NCI-H128 (cell line): ENCODE measurements around the gene ZC3H7A.
"Not testable (repeated sequence)": the region's sequence is repeated elsewhere in the genome, so short reads cannot be mapped to it uniquely, and the experiment has no call there.

Source experiments
- DNase-seq: peaks from one replicate; lab custom pipeline; 2025; ENCODE audit not compliant: unreplicated experiment; lab: John Stamatoyannopoulos, UW

Gene ZC3H7A

DNA sequence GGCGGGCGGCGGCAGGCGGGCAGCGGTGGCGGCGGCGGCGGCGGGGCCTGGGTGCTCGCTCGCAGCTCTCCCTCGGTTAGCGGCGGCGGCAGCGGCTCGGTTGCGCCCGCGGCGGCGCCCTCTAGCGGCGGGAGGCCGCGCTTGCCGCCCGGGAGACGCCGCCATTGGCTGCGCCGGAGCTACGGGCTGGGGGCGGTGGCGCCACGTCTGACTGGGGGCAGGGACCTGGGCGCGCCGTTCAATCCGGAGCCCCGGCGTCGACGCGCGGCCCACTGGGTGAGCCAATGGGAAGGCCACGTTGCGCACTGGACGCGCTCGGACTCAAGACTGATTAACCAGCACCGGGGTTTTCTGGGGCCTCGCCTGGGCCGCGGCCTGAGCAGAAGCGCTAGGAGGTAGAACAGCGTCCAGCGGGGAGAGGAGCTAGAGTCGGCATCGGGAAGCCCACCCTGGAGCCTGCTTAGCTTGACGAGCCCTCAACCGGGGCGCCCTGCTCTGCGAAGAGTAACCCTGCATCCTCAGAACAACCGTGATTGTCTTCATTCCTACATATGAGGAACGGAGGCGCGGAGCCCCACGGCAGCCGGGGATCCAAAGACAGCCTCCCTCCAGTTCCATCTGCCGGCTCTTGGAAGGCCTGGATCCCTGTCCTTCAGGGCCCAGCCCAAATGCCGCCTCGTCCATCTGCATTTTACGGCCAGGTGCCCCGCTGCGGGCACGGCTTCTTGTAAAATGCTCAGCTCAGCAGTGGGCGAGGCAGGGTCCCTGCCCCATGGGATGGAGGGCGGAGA lies at the start of gene ZC3H7A:
ZC3H7A (minus strand) TSS at position 93 of the 791 bp plus-strand sequence. CDS start 14,904 bp downstream, outside the sequence.
- DNase-seq = peak; percentile 87

DNA sequence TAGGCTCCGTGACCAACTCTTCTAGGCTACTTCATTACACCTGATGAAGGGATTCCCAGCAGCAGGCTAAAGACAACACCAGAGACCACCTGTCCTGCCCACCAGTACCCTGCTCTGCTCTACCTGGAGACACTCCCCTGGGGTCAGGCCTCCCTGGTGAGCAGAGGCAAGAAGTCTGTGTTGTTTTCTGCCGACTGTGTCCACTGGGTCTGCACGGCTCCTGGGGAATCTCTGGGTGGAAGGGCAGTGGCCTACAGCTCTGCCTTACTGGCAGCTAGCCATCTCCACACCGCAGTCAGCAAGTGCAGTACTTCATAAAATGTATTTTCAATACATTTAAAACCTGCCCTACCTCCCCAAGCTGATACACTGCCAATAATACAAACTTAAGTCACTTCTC lies 47.4 kb upstream of the ZC3H7A start:
- no peak for DNase-seq

GRCh38 chr16:11843861-11844260 lies 46.8 kb upstream of the ZC3H7A start:
- DNase-seq = no peak

DNA sequence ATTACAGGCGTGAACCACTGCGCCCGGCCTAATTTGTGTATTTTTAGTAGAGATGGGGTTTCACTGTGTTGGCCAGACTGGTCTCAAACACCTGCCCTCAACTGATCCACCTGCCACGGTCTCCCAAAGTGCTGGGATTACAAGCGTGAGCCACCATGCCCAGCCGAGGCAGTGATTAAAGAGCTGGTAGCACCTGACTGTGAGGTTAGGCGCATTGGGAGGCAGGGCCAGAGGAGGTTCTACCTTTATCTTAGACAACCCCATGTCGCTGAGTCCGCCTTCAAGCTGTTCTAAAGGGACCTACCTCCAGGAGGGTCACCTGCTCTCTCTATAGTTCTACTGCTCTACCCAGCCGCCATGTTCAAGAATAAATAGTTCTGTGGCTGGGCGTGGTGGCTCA lies 46.1 kb upstream of the ZC3H7A start:
- DNase-seq = no peak

GRCh38 chr16:11841026-11841425 lies 44.0 kb upstream of the ZC3H7A start:
- DNase-seq = no peak

DNA sequence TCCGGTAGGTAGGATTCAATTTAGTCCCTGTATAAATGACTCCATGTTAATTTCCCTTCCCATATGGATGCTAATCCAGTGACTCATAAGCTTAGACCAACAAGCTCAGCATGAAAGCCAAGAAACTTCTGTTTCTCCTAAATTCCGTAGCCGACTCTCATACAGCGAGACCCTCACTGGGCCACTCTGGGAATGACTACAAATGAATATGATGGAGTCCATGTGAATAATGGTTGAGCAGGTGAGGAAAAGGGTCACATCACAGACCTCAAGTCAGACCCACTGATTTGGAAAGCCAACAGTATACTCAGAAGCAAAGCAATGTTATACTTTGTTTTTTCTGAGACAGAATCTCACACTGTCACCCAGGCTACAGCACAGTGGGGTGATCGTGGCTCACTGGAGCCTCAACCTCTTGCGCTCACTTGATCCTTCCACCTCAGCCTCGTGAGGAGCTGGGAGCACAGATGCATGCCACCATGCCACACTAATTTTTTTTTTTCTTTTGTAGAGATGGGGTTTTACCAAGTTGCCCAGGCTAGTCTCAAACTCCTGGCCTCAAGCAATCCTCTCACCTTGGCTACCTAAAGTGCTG lies 39.7 kb upstream of the ZC3H7A start:
- no peak for DNase-seq

DNA sequence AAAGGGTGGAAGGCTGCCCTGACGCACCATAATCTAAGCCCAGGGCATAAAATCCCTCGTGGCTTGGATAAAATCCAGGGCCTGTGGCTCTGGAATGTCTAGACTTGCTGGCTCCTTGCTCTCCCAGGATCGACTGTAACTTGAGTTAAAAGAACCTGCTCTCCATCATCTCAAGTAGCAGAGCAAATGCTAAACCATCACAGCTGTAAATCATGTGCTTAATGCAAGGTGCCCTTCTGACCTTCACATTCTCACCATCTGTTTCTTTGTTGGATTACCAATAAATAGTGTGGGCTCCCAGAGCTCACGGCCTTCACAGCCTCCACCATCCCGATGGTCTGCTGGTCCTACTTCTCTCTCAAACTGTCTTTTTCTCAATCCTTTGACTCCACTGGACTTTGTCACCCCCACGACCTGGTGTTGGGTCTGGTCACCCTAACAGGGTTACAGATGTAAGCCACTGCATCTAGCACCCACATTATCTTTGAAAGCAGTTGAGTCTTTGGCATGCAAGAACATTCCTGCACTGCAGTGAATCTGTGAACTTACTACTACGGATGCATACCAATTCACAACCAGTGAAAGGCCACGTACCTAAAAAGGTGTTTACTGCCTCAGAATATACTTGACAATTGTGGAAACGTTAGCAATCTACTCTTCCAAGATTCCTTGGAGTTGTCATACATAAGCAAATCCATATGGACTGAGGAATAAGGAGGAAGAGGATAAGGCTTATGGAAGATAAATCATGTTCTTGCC lies 39.0 kb upstream of the ZC3H7A start:
- DNase-seq = no peak

- no peak for DNase-seq
Observed at GRCh38 chr16:11835309-11835708, 38.3 kb upstream of the ZC3H7A start.

GRCh38 chr16:11833951-11834695 lies 37.1 kb upstream of the ZC3H7A start:
- no peak for DNase-seq

DNA sequence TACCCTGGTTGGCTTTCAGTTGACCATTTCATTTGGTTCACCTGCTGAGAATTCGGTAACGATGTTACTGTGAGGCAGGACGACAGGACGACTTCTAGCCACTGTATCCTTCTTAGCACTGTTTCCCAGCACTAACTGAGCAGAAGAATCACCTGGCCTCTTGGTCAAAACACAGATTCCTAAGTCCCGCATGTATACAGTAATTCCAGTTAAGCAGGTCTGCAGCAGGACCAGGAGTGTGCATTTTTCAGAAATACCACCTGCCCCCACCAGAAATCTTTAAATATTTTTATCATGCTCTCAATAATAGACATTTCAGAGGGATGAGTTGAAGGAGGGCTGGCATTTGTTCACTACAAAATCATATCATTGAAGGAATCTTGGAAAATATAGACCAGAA lies 31.6 kb upstream of the ZC3H7A start:
- DNase-seq = no peak

DNA sequence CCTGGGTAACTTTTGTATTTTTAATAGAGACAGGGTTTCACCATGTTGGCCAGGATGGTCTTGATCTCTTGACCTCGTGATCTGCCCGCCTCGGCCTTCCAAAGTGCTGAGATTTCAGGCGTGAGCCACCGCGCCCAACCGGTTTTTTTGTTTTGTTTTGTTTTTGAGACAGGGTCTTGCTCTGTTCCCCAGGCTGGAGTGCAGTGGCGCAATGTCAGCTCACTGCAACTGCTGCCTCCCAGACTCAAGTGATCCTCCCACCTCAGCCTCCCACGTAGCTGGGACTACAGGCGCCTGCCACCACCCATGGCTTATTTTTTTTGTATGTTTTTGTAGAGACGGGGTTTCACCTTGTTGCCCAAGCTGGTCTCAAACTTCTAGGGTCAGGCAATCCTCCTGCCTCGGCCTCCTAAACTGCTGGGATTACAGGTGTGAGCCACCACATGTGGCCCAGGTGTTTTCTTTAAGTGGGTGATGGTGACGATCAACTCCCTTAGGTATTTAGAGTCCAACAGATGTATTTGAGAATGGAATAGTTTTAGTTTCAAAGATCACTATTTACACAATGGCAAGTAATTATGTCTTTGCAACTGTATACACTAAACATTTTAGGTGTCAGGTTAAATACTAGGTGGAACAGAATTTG lies 28.6 kb upstream of the ZC3H7A start:
- DNase-seq = not testable (repeated sequence)

DNA sequence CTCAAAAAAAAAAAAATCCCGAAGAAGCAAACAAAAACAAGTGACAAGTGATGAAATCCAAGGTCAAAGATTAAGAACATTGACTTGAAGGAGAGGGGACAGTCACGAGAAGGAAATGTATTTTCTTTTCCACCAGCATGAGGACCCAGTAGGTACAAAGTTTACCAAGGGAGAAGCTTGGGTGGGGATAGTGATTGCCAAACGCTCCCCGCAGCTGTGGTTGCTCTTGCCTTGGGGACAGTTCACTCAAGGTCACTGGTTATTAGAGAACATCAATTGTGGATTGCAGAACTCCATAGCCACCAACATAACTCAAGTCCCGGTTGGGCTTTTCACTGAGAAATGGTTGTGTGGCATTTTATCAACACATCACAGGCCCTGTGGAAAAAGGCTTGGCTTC lies 27.3 kb upstream of the ZC3H7A start:
- no peak for DNase-seq

- not testable (repeated sequence) for DNase-seq
Observed at GRCh38 chr16:11823645-11824044, 26.6 kb upstream of the ZC3H7A start.

DNA sequence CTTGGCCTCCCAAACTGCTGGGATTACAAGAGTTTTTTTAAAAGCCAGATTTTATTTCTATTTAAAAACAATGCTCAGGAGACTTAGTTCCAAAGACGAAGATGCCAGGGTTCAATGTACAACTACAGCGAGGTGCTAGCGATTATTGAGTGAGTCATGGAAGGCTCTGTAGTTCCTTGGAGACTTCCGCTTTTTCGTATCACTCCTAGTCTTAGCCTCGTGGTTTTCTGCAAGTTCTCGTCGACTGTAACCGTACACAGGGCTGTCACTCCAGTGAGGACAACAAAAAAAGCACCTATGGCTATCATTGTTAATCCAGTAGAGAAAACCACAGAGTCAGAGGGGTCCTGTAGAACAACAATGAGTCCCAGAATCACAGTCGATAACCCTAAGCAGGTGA lies 22.7 kb upstream of the ZC3H7A start:
- DNase-seq = no peak

DNA sequence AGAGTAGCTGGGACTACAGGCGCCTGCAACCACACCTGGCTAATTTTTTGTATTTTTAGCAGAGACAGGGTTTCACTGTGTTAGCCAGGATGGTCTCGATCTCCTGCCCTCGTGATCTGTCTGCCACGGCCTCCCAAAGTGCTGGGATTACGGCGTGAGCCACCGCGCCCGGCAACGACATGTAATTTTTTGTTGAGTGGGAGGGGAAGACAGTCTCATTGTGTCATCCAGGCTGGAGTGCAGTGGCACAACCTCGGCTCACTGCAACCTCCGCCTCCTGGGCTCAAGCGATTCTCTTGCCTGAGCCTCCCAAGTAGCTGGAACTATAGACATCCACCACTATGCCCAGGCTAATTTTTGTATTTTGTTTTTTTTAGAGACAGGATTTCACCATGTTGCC lies 21.9 kb upstream of the ZC3H7A start:
- not testable (repeated sequence) for DNase-seq

GRCh38 chr16:11816123-11816522 lies 19.1 kb upstream of the ZC3H7A start:
- DNase-seq = no peak

DNA sequence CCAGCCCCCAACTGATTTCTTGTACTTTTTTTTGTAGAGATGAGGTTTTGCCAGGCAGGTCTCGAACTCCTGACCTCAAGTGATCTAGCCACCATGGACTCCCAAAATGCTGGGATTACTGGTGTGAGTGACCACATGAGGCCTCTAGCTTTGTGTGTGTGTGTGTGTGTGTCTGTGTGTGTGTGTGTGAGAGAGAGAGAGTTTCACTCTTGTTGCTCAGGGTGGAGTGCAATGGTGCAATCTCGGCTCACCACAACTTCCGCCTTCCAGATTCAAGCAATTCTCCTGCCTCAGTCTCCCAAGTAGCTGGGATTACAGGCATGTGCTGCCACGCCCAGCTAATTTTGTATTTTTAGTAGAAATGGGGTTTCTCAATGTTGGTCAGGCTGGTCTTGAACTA lies 17.7 kb upstream of the ZC3H7A start:
- DNase-seq = not testable (repeated sequence)

GRCh38 chr16:11806721-11807120 lies 9.7 kb upstream of the ZC3H7A start:
- no peak for DNase-seq

DNA sequence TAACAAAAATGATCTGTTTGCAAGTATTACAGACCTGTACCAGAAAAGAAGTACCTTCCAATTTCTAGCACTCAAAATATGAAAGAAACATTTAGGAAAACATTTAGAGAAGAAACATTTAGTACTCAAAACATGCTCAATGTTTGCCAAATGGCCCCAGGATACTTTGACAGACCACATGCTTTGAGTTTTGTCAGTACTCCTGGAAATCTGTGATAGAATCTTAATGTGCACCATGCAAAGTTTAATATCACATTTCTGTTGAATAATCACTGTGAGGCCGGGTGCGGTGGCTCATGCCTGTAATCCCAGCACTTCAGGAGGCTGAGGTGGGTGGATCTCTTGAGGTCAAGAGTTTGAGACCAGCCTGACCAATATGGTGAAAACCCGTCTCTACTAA lies 8.5 kb upstream of the ZC3H7A start:
- no peak for DNase-seq

GRCh38 chr16:11801481-11802021 lies 4.5 kb upstream of the ZC3H7A start:
- DNase-seq = no peak

DNA sequence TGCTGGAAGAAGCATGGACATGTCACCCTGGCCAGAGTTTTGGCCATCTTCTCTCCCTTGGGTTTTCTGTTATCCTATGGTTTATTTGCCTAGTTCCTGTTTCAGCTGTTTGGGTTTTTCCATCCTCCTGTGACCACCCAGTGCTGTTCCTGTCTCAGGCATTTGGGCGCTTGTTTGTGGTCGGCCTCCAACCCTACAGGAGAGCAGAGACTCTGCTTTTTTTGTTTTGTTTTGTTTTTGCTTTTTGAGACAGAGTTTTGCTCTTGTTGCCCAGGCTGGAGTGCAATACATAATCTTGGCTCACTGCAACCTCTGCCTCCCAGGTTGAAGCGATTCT lies 3.3 kb upstream of the ZC3H7A start:
- no peak for DNase-seq
